Gastroesophageal sphincter (tissue), 3 donors: ENCODE measurements around the gene FBLIM1.

ENCODE experiments used
- POLR2AphosphoS5 ChIP-seq: sonication (generic); formaldehyde crosslinking; IDR thresholded peaks from one replicate; pipeline ENCODE4 v1.6.1; 2017; ENCODE audit warnings: antibody characterized with exemption
- TF ChIP-seq, protein P1 (sequence below), 4 experiments: fragments of 200-600 bp in 2 of 4; fragments of 450-650 bp in 2 of 4; sonication (generic) in 1 of 4; IDR thresholded peaks; one replicate each; pipeline ENCODE4 v1.5.1; 2017 to 2019; ENCODE audit warnings: antibody characterized with exemption in 4 of 4, mild to moderate bottlenecking in 2 of 4, moderate library complexity in 2 of 4

DNA sequence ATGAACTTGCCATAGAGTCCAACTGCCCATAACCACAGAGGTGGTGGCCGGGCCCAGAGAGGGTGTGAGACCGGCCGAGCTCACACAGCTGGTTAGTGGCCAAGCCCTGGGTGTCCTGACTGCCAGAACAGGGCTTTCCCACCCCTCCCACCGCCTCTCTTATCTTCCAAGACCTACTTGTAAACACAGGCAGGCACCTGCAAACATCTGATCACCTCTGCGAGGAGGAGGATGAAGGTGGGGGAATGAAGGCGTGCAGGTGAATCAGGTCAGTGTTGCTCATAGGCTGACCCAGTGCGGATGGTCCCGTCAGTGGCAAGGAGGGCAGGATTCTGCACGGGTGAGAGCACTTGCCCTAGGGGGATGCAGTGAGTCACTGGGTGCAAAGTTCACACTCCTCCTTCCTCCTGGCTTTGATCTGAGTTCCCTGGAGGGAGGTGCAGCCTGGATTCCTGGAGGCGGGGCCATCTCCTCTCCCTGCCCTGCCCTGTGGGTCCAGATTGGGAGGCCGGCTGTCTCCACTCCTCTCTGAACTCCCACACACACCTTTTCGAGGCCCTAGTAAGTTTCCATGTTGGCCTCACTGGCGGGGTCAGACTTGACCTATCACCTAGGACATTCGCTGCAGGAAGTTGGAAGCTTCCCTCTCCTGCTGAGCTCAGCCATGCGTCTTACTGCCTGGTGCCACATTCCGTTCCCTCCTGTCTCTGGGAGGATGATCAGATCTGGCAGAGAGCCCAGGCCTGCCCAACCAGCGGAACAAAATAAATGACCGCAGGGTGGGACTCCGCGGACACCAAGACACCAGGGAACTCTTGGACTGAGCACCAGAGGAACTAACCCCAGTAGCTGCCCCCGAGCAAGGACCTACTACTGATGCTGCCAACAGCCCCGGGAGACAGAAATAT is 41.6 kb downstream of the FBLIM1 start:
- TF ChIP-seq, protein P1, sequence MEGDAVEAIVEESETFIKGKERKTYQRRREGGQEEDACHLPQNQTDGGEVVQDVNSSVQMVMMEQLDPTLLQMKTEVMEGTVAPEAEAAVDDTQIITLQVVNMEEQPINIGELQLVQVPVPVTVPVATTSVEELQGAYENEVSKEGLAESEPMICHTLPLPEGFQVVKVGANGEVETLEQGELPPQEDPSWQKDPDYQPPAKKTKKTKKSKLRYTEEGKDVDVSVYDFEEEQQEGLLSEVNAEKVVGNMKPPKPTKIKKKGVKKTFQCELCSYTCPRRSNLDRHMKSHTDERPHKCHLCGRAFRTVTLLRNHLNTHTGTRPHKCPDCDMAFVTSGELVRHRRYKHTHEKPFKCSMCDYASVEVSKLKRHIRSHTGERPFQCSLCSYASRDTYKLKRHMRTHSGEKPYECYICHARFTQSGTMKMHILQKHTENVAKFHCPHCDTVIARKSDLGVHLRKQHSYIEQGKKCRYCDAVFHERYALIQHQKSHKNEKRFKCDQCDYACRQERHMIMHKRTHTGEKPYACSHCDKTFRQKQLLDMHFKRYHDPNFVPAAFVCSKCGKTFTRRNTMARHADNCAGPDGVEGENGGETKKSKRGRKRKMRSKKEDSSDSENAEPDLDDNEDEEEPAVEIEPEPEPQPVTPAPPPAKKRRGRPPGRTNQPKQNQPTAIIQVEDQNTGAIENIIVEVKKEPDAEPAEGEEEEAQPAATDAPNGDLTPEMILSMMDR (IDR thresholded peaks at IDR 0.05): no peak
- no peak for TF ChIP-seq POLR2AphosphoS5
